Hepatocyte (in vitro differentiated cells): ENCODE results near the gene SLC12A6.
"Not testable (repeated sequence)": the region's sequence is repeated elsewhere in the genome, so short reads cannot be mapped to it uniquely, and the experiment has no call there.

Source experiments
- CTCF ChIP-seq: fragments of 200-600 bp; sonication (generic); IDR thresholded peaks from 2 replicates; pipeline ENCODE4 v1.5.1; 2016; ENCODE audit warnings: antibody characterized with exemption, mild to moderate bottlenecking; ENCODE audit not compliant: poor library complexity
- EZH2 ChIP-seq: fragments of 200-600 bp; sonication (generic); IDR thresholded peaks from 2 replicates; pipeline ENCODE4 v1.6.1; 2016; ENCODE audit warnings: antibody characterized with exemption, mild to moderate bottlenecking, borderline replicate concordance
- EZH2phosphoT487 ChIP-seq: fragments of 200-600 bp; sonication (generic); IDR thresholded peaks from one replicate; pipeline ENCODE4 v1.6.1; 2018; ENCODE audit warnings: antibody characterized with exemption, mild to moderate bottlenecking, low read depth, moderate library complexity; ENCODE audit not compliant: unreplicated experiment, severe bottlenecking

- not testable (repeated sequence) for TF ChIP-seq EZH2, CTCF, EZH2phosphoT487
Measured at GRCh38 chr15:34352996-34353395, 15.4 kb upstream of the SLC12A6 start.
